SK-N-MC (cell line): Measurements from ENCODE around the gene VWCE.

Experiments
- EZH2 ChIP-seq: fragments of 200-600 bp; sonication (generic); IDR thresholded peaks from one replicate; pipeline ENCODE4 v1.6.1; 2017; ENCODE audit warnings: antibody characterized with exemption
- POLR2AphosphoS5 ChIP-seq: IDR thresholded peaks from 2 replicates; pipeline ENCODE4 v1.6.1; 2012; ENCODE audit warnings: mild to moderate bottlenecking, low read depth, low read length, borderline replicate concordance

- TF ChIP-seq POLR2AphosphoS5 (no peak), EZH2 (no peak)
These were observed 13.4 kb downstream of the VWCE start for GRCh38 chr11:61281581-61282250.
